GM19238 (cell line): ENCODE results near the gene GLRX.
A peak's percentile ranks its signal among the peaks of the same experiment; 100 is the strongest.

Source experiments
- DNase-seq: peaks from one replicate; pipeline ENCODE4 v3.0.0; 2011; ENCODE audit warnings: low spot score; ENCODE audit not compliant: insufficient read length

The GLRX gene

DNA sequence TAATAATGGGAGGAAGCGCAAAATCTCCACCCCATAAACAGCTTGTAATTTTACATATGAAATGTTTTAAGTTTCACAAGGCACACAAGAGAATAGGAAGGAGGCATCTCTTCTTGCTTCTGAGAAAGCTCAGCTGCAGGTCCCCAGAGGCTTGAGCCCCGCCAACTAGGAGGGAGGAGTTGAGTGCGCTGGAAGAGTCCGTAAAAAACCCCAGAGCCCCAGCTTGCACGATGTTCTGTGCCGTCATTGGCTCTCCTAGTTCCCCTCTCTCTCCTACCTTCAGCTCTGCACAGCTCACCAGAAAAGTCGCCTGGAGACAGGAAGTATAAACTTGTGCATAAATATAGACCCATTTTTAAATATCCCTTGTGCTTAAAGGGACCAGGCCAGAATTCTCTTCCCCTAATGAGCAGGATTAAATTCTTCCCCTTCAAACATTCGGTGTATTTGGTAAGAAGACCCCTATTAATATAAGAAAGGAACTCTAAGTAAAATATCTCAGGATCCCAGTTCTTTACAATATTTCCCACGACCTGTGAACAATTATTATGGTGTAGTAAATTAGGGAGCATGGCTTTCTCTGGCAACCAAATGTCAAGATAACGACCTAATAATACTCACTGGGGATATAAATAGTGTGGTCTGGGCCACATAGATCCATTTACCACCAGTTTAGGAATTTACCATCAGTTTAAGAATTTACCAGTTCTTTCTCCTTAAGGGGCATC, 13.7 kb downstream of the GLRX start:
- DNase-seq = peak; percentile 84

DNA sequence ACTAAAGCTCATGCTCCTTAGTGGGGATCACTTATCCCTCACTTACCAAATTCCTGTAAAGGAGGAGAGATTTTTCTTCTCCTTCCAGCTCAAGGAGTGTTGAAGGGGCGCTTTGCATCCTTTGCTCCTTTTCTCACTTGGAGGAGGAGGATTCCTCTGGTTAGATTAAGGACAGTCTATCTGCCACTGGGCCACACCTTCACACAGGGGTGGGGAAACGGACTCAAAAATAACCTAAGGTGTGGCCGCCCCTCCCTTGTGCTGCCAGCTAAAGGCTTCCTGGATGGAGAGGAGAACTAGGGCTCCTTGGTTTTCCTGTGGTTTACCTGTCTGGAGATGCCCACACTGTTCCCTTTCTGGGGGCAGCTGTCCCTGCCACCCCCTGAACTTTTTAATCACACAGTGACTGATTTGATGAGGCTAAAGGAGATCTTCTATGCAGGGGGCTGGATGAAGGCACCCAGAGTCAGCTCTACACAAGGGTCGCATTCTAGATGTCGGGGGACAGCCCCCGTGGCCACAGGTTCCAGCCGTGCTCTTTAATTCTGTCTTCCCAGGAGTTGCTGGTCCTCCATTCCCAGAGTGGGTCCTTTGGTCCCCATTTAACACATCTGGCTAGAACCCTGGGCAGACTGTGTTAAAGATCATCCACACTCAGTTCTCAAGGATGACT, 14.4 kb downstream of the GLRX start:
- DNase-seq = no peak

GRCh38 chr5:95806687-95807086, 15.8 kb downstream of the GLRX start:
- no peak for DNase-seq

DNA sequence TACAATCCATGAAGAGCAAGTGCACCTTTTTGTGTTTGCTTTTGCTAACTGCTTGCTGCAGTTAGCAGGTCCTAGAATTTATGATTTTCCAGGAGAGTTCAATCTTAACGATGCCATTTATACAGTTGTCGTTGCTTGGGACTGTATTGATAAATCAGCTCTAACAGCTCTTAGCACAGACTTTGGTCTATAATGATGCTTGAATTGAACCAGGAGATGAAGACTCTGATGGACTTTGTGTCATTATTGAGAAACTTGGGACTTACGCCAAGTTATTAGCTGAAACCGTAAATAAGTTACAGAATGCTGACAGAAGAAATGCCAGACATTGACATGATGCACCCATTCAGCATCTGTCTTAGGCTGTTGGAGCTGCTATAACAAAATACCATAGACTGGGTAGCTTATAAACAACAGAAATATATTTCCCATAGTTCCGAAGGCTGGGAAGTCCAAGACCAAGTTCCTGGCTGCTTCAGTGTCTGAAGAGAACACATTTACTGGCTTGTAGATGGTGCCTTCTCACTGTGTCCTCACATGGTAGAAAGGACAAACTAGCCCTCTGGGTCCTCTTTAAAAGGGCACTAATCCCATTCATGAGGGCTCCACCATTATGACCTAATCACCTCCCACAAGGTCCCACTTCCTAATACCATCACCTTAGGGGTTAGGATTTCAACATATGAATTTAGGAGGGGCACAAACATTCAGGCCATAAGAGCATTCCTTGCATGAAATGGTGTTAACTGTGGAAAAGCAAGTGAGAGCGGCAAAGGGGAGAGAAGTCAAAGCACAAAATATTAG, 17.6 kb downstream of the GLRX start:
- DNase-seq = no peak

DNA sequence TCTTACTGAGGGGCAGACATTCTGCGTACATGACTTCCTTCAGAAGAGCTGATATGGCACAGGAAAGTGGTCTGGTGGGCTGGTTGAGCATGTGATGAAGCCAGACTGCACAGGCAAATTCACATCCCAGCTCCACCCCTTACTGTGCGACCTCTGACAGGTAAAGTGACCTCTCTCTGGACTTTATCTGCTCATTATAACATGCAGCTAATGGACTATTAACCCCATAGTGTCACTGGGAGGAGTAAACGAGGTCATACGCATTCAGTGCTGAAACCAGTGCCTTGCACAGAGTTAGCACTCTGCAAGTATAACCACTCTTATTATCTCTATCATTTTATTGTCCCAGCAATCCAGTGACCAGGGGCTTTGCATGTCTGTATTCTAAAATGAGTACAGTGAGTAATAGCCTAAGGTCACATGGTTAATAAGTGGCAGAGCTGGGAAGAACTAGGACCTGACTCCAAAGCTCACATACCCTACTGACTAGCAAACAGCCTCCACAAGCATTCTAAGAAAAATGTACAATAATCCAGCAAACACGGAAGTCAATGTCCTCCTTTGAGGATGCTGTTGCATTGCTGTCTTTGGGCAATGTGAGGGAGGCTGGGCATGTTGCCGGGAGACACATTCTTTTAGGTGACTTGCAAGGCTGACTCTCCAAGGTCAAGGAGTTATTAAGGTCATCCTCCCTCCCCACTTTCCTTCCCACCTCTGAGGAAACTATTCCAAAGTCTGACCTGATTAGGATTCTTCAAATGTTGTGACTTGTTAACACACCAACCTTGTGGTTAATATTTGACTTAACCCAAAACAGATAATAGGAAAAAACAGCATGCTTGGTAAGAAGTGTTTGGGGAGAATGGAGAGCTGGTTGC, 19.0 kb downstream of the GLRX start:
- no peak for DNase-seq

GRCh38 chr5:95801961-95802360, 20.6 kb downstream of the GLRX start:
- no peak for DNase-seq

DNA sequence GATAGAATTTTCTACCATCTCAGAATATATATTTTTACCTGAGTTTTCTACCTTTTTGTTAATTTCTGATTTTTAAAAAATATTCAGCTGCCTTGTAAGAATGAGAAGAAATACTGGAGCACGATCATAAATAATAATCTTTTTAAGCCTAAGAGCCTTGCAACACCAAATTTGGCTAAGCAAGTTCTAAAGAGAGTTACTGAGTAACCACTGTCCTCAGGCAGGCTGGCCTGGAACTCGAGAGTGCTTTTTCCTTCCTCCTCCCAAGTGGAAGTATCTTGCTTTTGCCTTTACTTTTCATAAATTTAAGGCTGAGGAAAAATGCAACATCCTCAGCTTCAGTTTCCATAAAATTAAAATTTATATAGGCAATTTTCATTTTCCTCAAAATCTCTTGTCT, 21.0 kb downstream of the GLRX start:
- no peak for DNase-seq

- no peak for DNase-seq
Measured at GRCh38 chr5:95800553-95800952, 22.0 kb downstream of the GLRX start.

GRCh38 chr5:95799191-95799835, 23.2 kb downstream of the GLRX start:
- DNase-seq = no peak

GRCh38 chr5:95798545-95798944, 24.0 kb downstream of the GLRX start:
- no peak for DNase-seq

GRCh38 chr5:95798048-95798447, 24.5 kb downstream of the GLRX start:
- no peak for DNase-seq

- no peak for DNase-seq
Measured at GRCh38 chr5:95797301-95797700, 25.2 kb downstream of the GLRX start.

DNA sequence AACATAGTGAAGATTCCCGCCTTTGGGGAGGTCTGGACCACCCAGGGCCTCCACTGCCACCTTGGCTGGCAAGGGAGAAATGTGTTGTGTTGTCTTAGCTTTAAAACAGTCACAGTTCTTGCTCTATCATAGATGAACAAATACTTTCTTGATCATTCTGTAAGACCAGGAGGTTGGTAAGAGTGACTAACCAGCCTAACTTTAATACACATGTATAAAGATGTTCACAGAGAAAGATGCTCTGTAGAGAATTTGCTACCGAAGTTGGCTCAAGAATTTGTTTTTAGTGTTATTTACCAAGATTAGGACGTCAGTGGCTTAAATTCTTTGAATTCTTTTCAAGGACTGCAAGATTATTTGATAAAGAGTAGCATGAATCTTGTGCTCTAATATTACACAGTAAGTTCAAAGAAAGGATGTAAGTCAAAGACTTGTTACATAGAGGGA, 28.4 kb downstream of the GLRX start:
- DNase-seq = no peak

DNA sequence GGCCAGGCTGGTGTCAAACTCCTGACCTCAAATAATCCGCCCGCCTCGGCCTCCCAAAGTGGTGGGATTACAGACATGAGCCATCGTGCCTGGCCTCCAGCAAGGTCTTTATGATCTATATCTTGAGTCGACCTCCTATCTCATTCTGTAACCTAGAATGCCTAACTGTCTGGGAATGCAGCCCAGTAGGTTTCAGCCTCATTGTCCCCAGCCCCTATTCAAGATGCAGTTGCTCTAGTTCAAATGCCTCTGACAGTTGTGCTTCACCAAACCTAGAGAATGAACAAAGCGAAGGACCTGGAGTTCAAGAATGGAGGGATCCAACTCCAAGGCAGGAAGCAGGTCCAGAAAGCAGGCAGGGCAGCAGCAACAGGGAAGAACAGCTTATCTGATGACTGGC, 30.8 kb downstream of the GLRX start:
- no peak for DNase-seq

DNA sequence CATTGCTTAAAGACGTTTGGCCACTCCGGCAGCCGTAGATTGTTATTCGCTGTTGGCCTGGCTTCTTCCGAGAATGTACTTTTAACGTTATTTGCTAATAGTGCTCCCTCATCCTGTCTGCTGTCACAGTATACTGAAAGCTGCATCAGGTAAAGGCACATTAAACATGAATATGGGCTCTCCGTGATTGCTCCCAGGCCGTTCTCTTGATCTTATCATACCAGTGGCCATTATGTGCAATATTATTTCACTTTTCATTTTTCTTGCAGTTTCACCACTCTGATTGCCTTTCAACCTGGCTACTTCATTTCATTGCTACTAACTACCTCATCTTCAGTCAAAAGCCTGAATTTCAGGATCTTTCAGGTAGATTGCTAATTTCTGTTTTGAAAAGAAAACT, 34.0 kb downstream of the GLRX start:
- no peak for DNase-seq

GRCh38 chr5:95786821-95787418, 35.6 kb downstream of the GLRX start:
- no peak for DNase-seq

DNA sequence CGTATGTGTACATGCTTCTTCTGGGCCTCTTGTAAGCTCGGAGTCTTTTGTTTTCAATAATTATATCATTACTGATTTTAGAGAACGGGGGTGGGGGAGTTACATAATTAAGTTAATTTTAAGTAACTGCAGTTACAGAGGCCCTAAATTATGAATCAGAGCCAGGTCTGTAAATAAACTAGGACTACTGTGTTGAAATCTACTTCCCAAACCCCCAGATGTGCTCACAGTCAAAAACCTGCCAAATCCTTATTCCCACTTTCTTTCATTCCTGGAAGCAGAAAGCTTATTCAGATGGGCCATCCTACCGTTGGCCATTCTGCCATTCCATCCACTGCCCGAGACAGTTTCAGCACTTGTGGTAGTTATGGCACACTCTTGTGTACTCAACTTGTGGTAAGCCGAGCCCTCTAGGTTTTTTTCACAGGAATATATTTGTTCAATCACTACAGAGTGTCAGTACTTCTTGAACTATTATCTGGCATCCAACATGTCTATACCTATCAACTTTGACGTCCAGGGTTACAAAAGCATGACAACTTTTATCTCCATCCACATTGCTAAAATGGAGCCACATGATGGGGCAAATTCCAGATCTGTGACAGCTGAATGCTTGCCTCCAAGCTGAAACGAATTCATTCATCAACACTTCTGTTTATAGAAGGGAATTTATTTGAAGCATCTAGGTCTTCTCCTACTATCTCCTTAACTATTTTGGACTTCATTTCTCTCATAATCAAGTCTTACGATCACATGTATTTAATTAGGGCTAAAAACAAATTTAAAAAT, 37.8 kb downstream of the GLRX start:
- no peak for DNase-seq

- DNase-seq = no peak
Measured at GRCh38 chr5:95783661-95784060, 38.9 kb downstream of the GLRX start.

GRCh38 chr5:95782181-95782580, 40.3 kb downstream of the GLRX start:
- no peak for DNase-seq
